DND-41 (cell line): ENCODE measurements around the gene MERTK.

ENCODE experiments used
- ATAC-seq: fragments of 200-7000 bp; cut with Tn5 transposase; 3 replicates; pipeline ENCODE4 v1.9.1; 2021; ENCODE audit warnings: low read depth; ENCODE audit not compliant: insufficient read depth
- DNase-seq: peaks from one replicate; pipeline ENCODE4 v3.0.0-alpha.2; 2020
- H2AFZ ChIP-seq: 2 replicates; pipeline ENCODE4 v1.6.0; 2012; ENCODE audit warnings: low read depth, low read length
- H3K27ac ChIP-seq: 2 replicates; pipeline ENCODE4 v1.5.1; 2012; ENCODE audit warnings: low read length, inconsistent platforms
- H3K27me3 ChIP-seq: fragments of 200-600 bp; sonication (generic); 2 replicates; pipeline ENCODE4 v1.6.0; 2012; ENCODE audit warnings: low read length, mild to moderate bottlenecking, inconsistent platforms; ENCODE audit not compliant: insufficient read depth, poor library complexity
- H3K36me3 ChIP-seq: 2 replicates; pipeline ENCODE4 v1.5.1; 2012; ENCODE audit warnings: low read length, inconsistent platforms; ENCODE audit not compliant: insufficient read depth
- H3K4me1 ChIP-seq: 2 replicates; pipeline ENCODE4 v1.5.1; 2012; ENCODE audit warnings: mild to moderate bottlenecking, low read length; ENCODE audit not compliant: insufficient read depth
- H3K4me2 ChIP-seq: 2 replicates; pipeline ENCODE4 v1.6.0; 2012; ENCODE audit warnings: mild to moderate bottlenecking, moderate library complexity, low read length, inconsistent platforms; ENCODE audit not compliant: insufficient read depth
- H3K4me3 ChIP-seq, 2 experiments: fragments of 200-600 bp in 1 of 2; shearing (Covaris generic) in 1 of 2; 2 replicates each; pipeline ENCODE4 v1.5.1; 2012 to 2016; ENCODE audit warnings: inconsistent platforms in 2 of 2, low read length in 2 of 2, mild to moderate bottlenecking in 2 of 2, low read depth in 1 of 2, moderate library complexity in 1 of 2
- H3K79me2 ChIP-seq: 2 replicates; pipeline ENCODE4 v1.6.0; 2012; ENCODE audit warnings: low read length, inconsistent platforms; ENCODE audit not compliant: insufficient read depth
- H3K9ac ChIP-seq: 2 replicates; pipeline ENCODE4 v1.6.0; 2012; ENCODE audit warnings: low read depth, mild to moderate bottlenecking, inconsistent platforms, low read length, moderate library complexity
- H3K9me3 ChIP-seq: 2 replicates; pipeline ENCODE4 v1.5.1; 2012; ENCODE audit warnings: low read length, moderate library complexity, mild to moderate bottlenecking, inconsistent platforms; ENCODE audit not compliant: insufficient read depth, severe bottlenecking
- H4K20me1 ChIP-seq: 2 replicates; pipeline ENCODE4 v1.6.0; 2012; ENCODE audit warnings: low read length; ENCODE audit not compliant: insufficient read depth
- CTCF ChIP-seq: IDR thresholded peaks from 2 replicates; pipeline ENCODE4 v1.5.1; 2012; ENCODE audit warnings: borderline replicate concordance, low read length, moderate library complexity, mild to moderate bottlenecking; ENCODE audit not compliant: poor library complexity, severe bottlenecking; ENCODE audit errors: extremely low read depth
- EZH2 ChIP-seq: IDR thresholded peaks from 3 replicates; pipeline ENCODE4 v1.6.1; 2012; ENCODE audit warnings: borderline replicate concordance, low read depth, mild to moderate bottlenecking, moderate library complexity, low read length, inconsistent platforms; ENCODE audit not compliant: severe bottlenecking

Gene MERTK

DNA sequence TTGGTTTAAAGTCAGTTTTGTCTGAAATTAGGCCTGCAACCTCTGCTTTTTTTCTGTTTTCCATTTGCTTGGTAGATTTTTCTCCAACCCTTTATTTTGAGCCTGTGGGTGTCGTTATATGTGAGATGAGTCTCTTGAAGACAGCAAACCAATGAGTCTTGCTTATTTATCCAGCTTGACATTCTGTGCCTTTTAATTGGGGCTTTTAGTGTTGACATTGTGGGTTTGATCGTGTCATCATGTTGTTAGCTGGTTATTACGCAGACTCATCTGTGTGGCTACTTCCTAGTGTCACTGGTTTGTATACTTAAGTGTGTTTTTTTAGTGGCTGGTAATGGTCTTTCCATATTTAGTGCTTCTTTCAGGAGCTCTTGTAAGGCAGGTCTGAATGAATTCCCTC is 175.5 kb downstream of the MERTK start:
- Histone ChIP-seq H3K4me1 (no peaks in the 10 kb centered on the region), H3K9me3 (peaks cover 3% of the 10 kb centered on the region), H3K36me3 (peaks cover 44% of the 10 kb centered on the region), H3K4me3 (no peak overlapping the region), H3K27me3 (no peaks in the 10 kb centered on the region), H2AFZ (no peak overlapping the region), H3K27ac (no peak overlapping the region), H4K20me1 (no peaks in the 10 kb centered on the region), H3K4me2 (no peak overlapping the region), H3K79me2 (no peaks in the 10 kb centered on the region), H3K9ac (no peak overlapping the region)
- DNase-seq (no peak), ATAC-seq (no peak)
- TF ChIP-seq CTCF (no peak), EZH2 (no peak)

GRCh38 chr2:112074506-112074905 is 176.1 kb downstream of the MERTK start:
- no peak overlapping the region for H3K4me2 ChIP-seq
- no peaks in the 10 kb centered on the region for H4K20me1 ChIP-seq
- no peak overlapping the region for H3K4me3 ChIP-seq
- H3K9ac ChIP-seq: no peak overlapping the region
- peaks cover 3% of the 10 kb centered on the region for H3K9me3 ChIP-seq
- no peak overlapping the region for H2AFZ ChIP-seq
- no peaks in the 10 kb centered on the region for H3K79me2 ChIP-seq
- TF ChIP-seq CTCF (no peak), EZH2 (no peak)
- H3K4me1 ChIP-seq: no peaks in the 10 kb centered on the region
- ATAC-seq (no peak), DNase-seq (no peak)
- H3K27me3 ChIP-seq: no peaks in the 10 kb centered on the region
- H3K36me3 ChIP-seq: peaks cover 39% of the 10 kb centered on the region
- H3K27ac ChIP-seq: no peak overlapping the region

DNA sequence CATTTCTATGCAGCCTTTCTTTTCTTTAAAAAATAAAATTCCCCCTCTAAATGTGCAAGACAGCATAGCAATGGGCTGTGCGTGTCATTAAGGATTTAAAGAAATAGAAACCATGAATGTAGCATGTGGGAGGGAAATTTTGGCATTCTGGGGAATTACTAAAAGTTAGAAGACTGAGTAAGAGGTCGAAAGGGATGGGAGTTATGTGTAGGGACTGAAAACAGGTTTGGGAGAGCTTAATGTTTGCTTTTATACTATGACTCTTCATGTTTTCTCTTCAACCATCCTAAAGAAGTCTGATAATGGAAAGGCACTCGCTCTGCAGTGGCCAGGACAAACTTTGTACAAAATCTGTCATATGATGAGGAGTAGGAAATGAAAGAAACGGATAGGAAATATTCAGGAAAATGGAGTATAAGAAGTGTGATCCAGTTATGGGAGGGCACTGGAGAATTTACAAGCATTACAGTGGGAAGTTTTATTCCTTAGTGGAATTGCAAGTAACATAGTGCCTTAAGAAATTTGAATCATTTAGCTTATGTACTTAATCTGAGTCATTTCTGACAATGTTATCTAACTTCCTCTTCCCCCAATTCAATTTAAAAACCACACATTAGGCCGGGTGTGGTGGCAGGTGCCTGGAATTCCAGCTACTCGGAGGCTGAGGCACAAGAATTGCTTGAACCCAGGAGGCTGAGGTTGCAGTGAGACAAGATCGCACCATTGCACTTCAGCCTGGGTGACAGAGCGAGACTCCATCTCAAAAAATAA is 177.3 kb downstream of the MERTK start:
- DNase-seq (no peak), ATAC-seq (no peak)
- no peaks in the 10 kb centered on the region for H3K27me3 ChIP-seq
- no peak overlapping the region for H2AFZ ChIP-seq
- no peaks in the 10 kb centered on the region for H3K79me2 ChIP-seq
- H3K4me2 ChIP-seq: no peak overlapping the region
- H4K20me1 ChIP-seq: no peaks in the 10 kb centered on the region
- H3K4me3 ChIP-seq: no peak overlapping the region
- TF ChIP-seq CTCF: no peak
- TF ChIP-seq EZH2: no peak
- no peaks in the 10 kb centered on the region for H3K4me1 ChIP-seq
- peaks cover 3% of the 10 kb centered on the region for H3K9me3 ChIP-seq
- H3K27ac ChIP-seq: no peak overlapping the region
- no peak overlapping the region for H3K9ac ChIP-seq
- H3K36me3 ChIP-seq: peaks cover 38% of the 10 kb centered on the region
